ENCODE results near the gene MTCL1. TPM values are rescaled to one million over a fixed set of nuclear protein-coding genes. Genes with fewer than 3 reads are reported as not detected.

Gene MTCL1
- total and polyA plus RNA-seq, 9 of the 15 experiments (the other 6 are each of a cell fraction or from before 2014, with no cell fraction given): 0.21 to 7.4 (median 3.7) TPM

GRCh38 chr18:8820396-8821082 is 115.2 kb downstream of the MTCL1 start (continued):
- TF ChIP-seq ZNF318 (IDR thresholded peaks at IDR 0.05; ENCODE audit: borderline replicate concordance in 1 of 2, low read depth in 1 of 2) (no peak), FOXJ3 (CRISPR knock-in tag; IDR thresholded peaks at IDR 0.05) (no peak), MED1 (CRISPR knock-in tag; IDR thresholded peaks at IDR 0.05; ENCODE audit: borderline replicate concordance) (no peak), CBX3 (IDR thresholded peaks at IDR 0.05; ENCODE audit: borderline replicate concordance in 1 of 2, low read length in 2 of 2) (no peak), RNF2 (IDR thresholded peaks at IDR 0.05) (no peak)

Data from K562 (cell line).